Stromal cell of bone marrow (primary cell): ENCODE measurements around the gene GPC2.

ENCODE experiments used
- DNase-seq: peaks from one replicate; pipeline ENCODE4 v3.0.0-alpha.2; 2012; ENCODE audit warnings: low read depth

The GPC2 gene

GRCh38 chr7:100120733-100121036, 56.5 kb downstream of the GPC2 start:
- no peak for DNase-seq

- DNase-seq = peak; percentile 50
These were observed 57.0 kb downstream of the GPC2 start for GRCh38 chr7:100119970-100120732.
